RWPE2 (cell line): Measurements from ENCODE around the gene THRA.

Experiments used
- ATAC-seq: fragments of 200-7000 bp; cut with Tn5 transposase; 3 replicates; pipeline ENCODE4 v1.9.1; 2021; ENCODE audit warnings: low read depth
- DNase-seq: peaks from one replicate; pipeline ENCODE4 v3.0.0-alpha.2; 2020; ENCODE audit warnings: low spot score
- H3K27ac ChIP-seq: fragments of 450-650 bp; 2 replicates; pipeline ENCODE4 v1.5.1; 2017; ENCODE audit warnings: mild to moderate bottlenecking; ENCODE audit not compliant: poor library complexity, severe bottlenecking
- H3K27me3 ChIP-seq: fragments of 250-450 bp; sonication (Bioruptor Pico); 2 replicates; pipeline ENCODE4 v1.5.1; 2021; ENCODE audit warnings: mild to moderate bottlenecking, moderate library complexity; ENCODE audit not compliant: insufficient read depth, poor library complexity, severe bottlenecking
- H3K36me3 ChIP-seq: fragments of 250-450 bp; sonication (Bioruptor Pico); 2 replicates; pipeline ENCODE4 v1.5.1; 2020; ENCODE audit warnings: low read depth, mild to moderate bottlenecking, moderate library complexity
- H3K4me1 ChIP-seq: fragments of 250-450 bp; sonication (Bioruptor Pico); 2 replicates; pipeline ENCODE4 v1.5.1; 2021; ENCODE audit warnings: mild to moderate bottlenecking, moderate library complexity; ENCODE audit not compliant: insufficient read depth, poor library complexity, severe bottlenecking
- H3K4me3 ChIP-seq: fragments of 250-450 bp; sonication (Bioruptor Pico); 2 replicates; pipeline ENCODE4 v1.5.1; 2021; ENCODE audit warnings: mild to moderate bottlenecking, moderate library complexity; ENCODE audit not compliant: severe bottlenecking
- H3K9me3 ChIP-seq: fragments of 250-450 bp; sonication (Bioruptor Pico); 2 replicates; pipeline ENCODE4 v1.5.1; 2021; ENCODE audit warnings: mild to moderate bottlenecking, moderate library complexity; ENCODE audit not compliant: severe bottlenecking
- TF ChIP-seq, protein P1 (sequence below): fragments of 450-650 bp; IDR thresholded peaks from one replicate; pipeline ENCODE4 v1.5.1; 2017; ENCODE audit warnings: mild to moderate bottlenecking, moderate library complexity; ENCODE audit not compliant: poor library complexity, severe bottlenecking

The THRA gene

DNA sequence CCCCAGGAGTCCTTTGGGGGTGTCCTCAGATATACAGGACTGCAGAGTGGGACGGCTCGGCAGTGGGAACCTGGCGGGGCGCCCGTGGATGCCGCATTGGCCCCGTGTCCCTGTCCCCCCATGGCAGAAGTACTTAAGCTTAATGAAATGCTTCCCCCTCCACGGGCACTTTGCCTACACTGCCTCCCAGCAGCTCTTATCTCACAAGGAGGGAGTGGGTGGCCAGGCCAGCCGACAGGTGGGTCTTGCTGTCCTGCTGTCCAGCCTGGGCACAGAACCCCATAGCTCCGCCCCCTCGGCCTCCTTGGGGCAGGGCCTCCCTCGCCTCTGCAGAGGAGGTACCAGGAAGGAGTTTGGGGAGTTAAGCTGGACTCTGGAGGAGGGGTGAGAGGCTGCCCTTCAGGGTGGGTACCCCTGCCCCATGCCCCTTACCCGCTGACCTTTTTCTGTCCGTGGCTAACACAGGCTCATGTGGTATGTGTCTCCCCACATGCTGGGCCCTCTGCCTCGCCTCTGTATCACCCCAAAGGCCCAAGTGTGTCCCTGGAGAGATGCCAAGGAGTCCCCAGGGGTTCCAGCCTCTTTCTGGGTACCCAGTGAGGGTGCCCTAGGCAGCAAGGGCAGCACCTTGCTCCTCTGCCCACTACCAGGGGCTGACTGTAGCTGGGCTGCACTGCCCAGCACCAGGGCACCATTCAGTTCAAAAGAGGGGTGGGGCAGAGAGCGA, 8.7 kb downstream of the THRA start:
- peaks cover 7% of the 10 kb centered on the region; the same call in 1 of the 2 replicates for H3K36me3 ChIP-seq
- H3K9me3 ChIP-seq = no peaks in the 10 kb centered on the region
- H3K4me3 ChIP-seq = no peak overlapping the region
- no peaks in the 10 kb centered on the region for H3K27me3 ChIP-seq
- H3K27ac ChIP-seq = peak overlapping the region; percentile 48
- ATAC-seq (no peak), DNase-seq (peak; percentile 59)
- peaks cover 56% of the 10 kb centered on the region for H3K4me1 ChIP-seq
- TF ChIP-seq, protein P1, sequence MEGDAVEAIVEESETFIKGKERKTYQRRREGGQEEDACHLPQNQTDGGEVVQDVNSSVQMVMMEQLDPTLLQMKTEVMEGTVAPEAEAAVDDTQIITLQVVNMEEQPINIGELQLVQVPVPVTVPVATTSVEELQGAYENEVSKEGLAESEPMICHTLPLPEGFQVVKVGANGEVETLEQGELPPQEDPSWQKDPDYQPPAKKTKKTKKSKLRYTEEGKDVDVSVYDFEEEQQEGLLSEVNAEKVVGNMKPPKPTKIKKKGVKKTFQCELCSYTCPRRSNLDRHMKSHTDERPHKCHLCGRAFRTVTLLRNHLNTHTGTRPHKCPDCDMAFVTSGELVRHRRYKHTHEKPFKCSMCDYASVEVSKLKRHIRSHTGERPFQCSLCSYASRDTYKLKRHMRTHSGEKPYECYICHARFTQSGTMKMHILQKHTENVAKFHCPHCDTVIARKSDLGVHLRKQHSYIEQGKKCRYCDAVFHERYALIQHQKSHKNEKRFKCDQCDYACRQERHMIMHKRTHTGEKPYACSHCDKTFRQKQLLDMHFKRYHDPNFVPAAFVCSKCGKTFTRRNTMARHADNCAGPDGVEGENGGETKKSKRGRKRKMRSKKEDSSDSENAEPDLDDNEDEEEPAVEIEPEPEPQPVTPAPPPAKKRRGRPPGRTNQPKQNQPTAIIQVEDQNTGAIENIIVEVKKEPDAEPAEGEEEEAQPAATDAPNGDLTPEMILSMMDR = no peak

DNA sequence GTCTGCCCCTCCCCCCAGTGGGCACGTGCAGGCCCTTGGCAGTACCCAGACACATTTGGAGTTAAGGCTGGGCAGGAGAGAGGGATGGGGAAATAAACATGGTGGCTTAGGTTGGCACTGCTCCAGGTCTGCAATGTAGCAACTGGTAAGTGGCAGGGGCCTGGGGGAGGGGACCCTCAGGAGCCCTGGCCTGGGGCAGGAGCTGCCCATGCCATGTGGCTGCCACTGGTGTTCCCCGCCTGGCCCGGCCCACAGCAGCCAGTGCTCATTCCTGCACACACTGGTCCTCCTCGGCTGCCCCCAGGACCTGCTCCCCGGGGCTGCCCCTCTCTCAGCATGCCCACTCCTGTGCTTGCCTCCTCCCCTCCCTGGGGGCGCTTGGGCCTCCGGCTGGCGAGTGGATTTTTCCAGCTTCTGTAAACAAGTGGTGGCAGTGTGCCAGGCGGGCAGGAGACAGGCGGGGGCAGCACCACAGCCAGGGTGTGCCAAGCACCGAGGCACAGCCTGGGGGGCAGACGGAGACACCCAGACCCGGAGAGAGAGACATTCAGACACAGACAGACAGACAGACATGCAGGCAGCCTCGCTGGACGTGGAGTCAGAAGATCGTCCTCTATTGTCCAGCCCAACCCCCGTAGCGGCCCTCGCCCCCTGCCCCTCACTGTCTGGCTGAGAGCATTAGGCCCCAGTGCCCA, 9.4 kb downstream of the THRA start:
- peak; percentile 26; the same call in 2 of the 3 replicates for ATAC-seq
- Histone ChIP-seq H3K4me3 (no peak overlapping the region), H3K36me3 (peaks cover 8% of the 10 kb centered on the region; the same call in 1 of the 2 replicates), H3K4me1 (peaks cover 56% of the 10 kb centered on the region), H3K27me3 (no peaks in the 10 kb centered on the region), H3K27ac (peak overlapping the region; percentile 48), H3K9me3 (no peaks in the 10 kb centered on the region)
- TF ChIP-seq, protein P1 = no peak
- DNase-seq = peak; percentile 76

DNA sequence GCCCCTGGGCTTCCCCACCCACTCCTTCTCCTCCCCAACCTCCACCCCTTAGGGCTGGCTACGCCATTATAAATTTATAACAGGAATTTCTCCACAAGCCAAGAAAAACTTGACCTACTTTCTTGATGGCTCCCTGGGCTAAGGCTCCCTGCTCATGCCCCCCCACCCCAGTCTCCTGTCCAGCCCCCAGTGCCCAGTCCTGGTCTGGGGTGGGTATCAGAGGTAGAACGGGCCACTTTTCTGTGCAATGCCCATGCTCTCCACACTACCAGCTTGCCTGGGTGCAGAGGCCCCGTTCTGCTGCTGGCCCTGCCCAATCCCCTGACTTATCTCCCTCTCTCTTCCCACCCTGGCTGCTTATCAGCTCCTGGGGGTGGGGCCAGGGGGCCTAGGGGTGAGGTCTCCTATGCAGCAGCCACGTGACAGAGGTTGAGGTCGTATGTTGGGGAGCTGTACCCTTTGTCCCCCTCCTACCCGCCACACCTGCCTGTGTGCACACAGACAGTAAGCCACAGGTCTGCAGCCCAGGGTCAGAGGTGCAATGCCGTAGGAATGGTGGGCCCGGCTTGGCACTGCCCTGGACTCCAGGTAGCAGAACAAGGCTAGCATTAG, 10.1 kb downstream of the THRA start:
- TF ChIP-seq, protein P1 = no peak
- Histone ChIP-seq H3K9me3 (no peaks in the 10 kb centered on the region), H3K27me3 (no peaks in the 10 kb centered on the region), H3K36me3 (peaks cover 8% of the 10 kb centered on the region; the same call in 1 of the 2 replicates), H3K27ac (peak overlapping the region; percentile 48), H3K4me1 (peaks cover 56% of the 10 kb centered on the region), H3K4me3 (no peak overlapping the region)
- ATAC-seq (no peak), DNase-seq (no peak)

DNA sequence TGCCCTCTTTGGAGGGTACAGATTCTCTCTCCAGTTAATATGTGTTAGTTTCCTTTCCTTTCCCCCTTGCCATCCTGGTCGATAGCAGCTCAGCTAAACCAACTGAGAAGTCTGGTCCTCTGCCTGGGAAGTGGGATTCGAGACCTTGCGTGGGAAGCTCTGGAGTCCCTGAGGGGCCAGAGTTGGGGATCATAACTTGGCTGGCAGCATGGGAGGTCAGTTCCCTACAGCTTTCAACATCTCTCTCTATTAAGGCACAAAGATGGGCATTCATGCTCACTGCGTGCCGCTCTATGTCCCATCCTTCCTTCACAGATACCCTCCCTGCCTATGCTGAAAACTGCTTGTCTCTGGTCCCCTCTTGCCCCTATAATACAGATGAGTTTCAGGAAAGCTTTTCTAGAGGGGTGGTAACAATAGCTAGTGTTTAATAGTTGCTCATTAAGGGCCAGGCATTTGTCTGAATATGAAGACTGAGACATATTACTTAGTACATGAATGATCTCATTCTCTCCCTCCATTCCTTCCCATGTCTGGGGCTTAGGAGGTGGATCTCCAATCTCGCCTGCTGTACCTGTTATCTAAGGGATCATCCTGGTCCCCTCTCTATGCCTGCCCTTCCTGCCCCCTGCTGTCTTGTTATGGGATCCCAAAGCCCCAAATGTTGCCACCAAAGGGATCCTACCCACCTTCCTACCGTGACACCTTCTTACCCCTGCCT, 10.8 kb downstream of the THRA start:
- TF ChIP-seq, protein P1 = no peak
- DNase-seq (no peak), ATAC-seq (no peak)
- peaks cover 51% of the 10 kb centered on the region for H3K4me1 ChIP-seq
- no peak overlapping the region for H3K4me3 ChIP-seq
- no peaks in the 10 kb centered on the region for H3K9me3 ChIP-seq
- H3K27ac ChIP-seq = peak overlapping the region; percentile 48
- H3K36me3 ChIP-seq = peaks cover 8% of the 10 kb centered on the region; the same call in 1 of the 2 replicates
- H3K27me3 ChIP-seq = no peaks in the 10 kb centered on the region
